GM18868 (cell line): Measurements from ENCODE around the gene TOP3B.

Experiments used
- ATAC-seq: cut with Tn5 transposase; IDR thresholded peaks from one replicate; pipeline ENCODE4 v1.9.1; 2021; ENCODE audit warnings: mild to moderate bottlenecking, moderate library complexity; ENCODE audit not compliant: unreplicated experiment

TOP3B gene

GRCh38 chr22:21980547-21980946 lies 2.0 kb downstream of the TOP3B start:
- ATAC-seq: no peak

GRCh38 chr22:21978564-21979386 lies 3.8 kb downstream of the TOP3B start:
- no peak for ATAC-seq

GRCh38 chr22:21977814-21978213 lies 4.8 kb downstream of the TOP3B start:
- ATAC-seq: no peak

GRCh38 chr22:21975854-21976345 lies 6.7 kb downstream of the TOP3B start:
- no peak for ATAC-seq

- no peak for ATAC-seq
These were observed 7.3 kb downstream of the TOP3B start for GRCh38 chr22:21975273-21975672.

- ATAC-seq: no peak
These were observed 8.4 kb downstream of the TOP3B start for GRCh38 chr22:21974058-21974649.

GRCh38 chr22:21972806-21973205 lies 9.8 kb downstream of the TOP3B start:
- ATAC-seq: no peak

- no peak for ATAC-seq
These were observed 10.3 kb downstream of the TOP3B start for GRCh38 chr22:21972293-21972779.

- ATAC-seq: no peak
These were observed 10.7 kb downstream of the TOP3B start for GRCh38 chr22:21971858-21972275.

GRCh38 chr22:21970800-21971617 lies 11.6 kb downstream of the TOP3B start:
- ATAC-seq: no peak

GRCh38 chr22:21970037-21970799 lies 12.4 kb downstream of the TOP3B start:
- ATAC-seq: no peak

GRCh38 chr22:21968452-21969129 lies 14.0 kb downstream of the TOP3B start:
- ATAC-seq: no peak

GRCh38 chr22:21967693-21968271 lies 14.8 kb downstream of the TOP3B start:
- ATAC-seq: no peak

GRCh38 chr22:21966643-21967516 lies 15.7 kb downstream of the TOP3B start:
- no peak for ATAC-seq

- no peak for ATAC-seq
These were observed 16.8 kb downstream of the TOP3B start for GRCh38 chr22:21965762-21966288.

- no peak for ATAC-seq
These were observed 17.6 kb downstream of the TOP3B start for GRCh38 chr22:21964918-21965484.

GRCh38 chr22:21964234-21964633 lies 18.4 kb downstream of the TOP3B start:
- ATAC-seq: no peak

- no peak for ATAC-seq
These were observed 18.8 kb downstream of the TOP3B start for GRCh38 chr22:21963790-21964211.
